ENCODE results near the gene LRP1B. TPM values are rescaled to one million over a fixed set of nuclear protein-coding genes. Genes with fewer than 3 reads are reported as not detected.

Gene LRP1B
- total RNA-seq, 3 donors from 2014 or later = 2.3 to 29.8 (median 21.8) TPM

DNA sequence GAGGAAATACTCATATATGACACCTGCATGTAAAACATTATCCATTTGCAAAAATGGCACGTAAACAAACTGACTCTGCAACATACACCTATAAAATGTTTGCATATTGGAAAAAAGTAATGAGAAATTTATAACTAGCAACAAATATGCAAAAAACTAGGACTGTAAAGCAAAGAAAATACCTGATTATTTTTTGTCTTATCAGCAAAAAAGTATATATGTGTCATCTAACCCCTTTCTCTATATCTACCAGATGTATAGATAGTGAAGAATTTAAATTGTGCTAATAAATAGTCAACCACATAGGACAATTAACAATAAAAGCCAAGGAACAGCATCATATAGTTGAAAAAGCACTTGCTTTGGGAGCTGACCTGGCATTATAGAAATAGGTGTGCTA lies 543.8 kb downstream of the LRP1B start:
- no peaks in the 10 kb centered on the region for H3K4me1 ChIP-seq
- TF ChIP-seq POLR2AphosphoS5 (IDR thresholded peaks at IDR 0.05) (no peak), POLR2A (IDR thresholded peaks at IDR 0.05) (no peak), CTCF (IDR thresholded peaks at IDR 0.05) (no peak)
- intact Hi-C loops (cut with DNase I; ENCODE audit: low total_unique reads) = no loop called here
- H3K27ac ChIP-seq = no peak overlapping the region
- DNase-seq (ENCODE audit: low spot score in 2 of 2) = no peak
- H3K4me3 ChIP-seq = no peak overlapping the region
- no peaks in the 10 kb centered on the region for H3K9me3 ChIP-seq
- no peaks in the 10 kb centered on the region for H3K36me3 ChIP-seq
- no peaks in the 10 kb centered on the region for H3K27me3 ChIP-seq

GRCh38 chr2:141582213-141582612 lies 548.6 kb downstream of the LRP1B start:
- H3K9me3 ChIP-seq = no peaks in the 10 kb centered on the region
- intact Hi-C loops (cut with DNase I; ENCODE audit: low total_unique reads) = no loop called here
- no peak overlapping the region for H3K4me3 ChIP-seq
- H3K27me3 ChIP-seq = no peaks in the 10 kb centered on the region
- DNase-seq (ENCODE audit: low spot score in 2 of 2) = no peak
- H3K4me1 ChIP-seq = no peaks in the 10 kb centered on the region
- no peak overlapping the region for H3K27ac ChIP-seq
- no peaks in the 10 kb centered on the region for H3K36me3 ChIP-seq
- TF ChIP-seq POLR2AphosphoS5 (IDR thresholded peaks at IDR 0.05) (no peak), CTCF (IDR thresholded peaks at IDR 0.05) (no peak), POLR2A (IDR thresholded peaks at IDR 0.05) (no peak)

DNA sequence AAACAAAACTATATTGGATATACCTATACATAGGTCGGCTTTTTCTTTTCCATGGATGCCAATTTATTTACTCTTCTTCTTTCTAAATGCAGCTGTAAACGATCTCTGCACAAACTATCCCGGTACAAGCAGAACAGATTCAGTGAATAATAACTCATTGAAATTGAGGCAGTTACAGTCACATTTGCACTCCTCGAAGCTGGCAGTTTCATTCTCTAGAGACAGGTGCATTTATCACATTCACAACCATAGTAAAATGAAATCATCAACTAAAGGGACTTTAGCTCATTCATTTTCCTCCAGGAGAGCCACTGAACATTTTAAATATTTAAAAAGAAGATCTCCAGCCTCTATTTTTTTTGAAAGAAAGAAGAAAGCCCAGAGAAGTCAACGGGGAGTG lies 551.7 kb downstream of the LRP1B start:
- Histone ChIP-seq H3K4me3 (no peak overlapping the region), H3K9me3 (no peaks in the 10 kb centered on the region), H3K27me3 (no peaks in the 10 kb centered on the region), H3K36me3 (no peaks in the 10 kb centered on the region), H3K27ac (no peak overlapping the region), H3K4me1 (no peaks in the 10 kb centered on the region)
- intact Hi-C loops (cut with DNase I; ENCODE audit: low total_unique reads) = no loop called here
- DNase-seq (ENCODE audit: low spot score in 2 of 2) = no peak
- TF ChIP-seq POLR2A (IDR thresholded peaks at IDR 0.05) = no peak
- no peak for TF ChIP-seq CTCF (IDR thresholded peaks at IDR 0.05)
- TF ChIP-seq POLR2AphosphoS5 (IDR thresholded peaks at IDR 0.05) = no peak

DNA sequence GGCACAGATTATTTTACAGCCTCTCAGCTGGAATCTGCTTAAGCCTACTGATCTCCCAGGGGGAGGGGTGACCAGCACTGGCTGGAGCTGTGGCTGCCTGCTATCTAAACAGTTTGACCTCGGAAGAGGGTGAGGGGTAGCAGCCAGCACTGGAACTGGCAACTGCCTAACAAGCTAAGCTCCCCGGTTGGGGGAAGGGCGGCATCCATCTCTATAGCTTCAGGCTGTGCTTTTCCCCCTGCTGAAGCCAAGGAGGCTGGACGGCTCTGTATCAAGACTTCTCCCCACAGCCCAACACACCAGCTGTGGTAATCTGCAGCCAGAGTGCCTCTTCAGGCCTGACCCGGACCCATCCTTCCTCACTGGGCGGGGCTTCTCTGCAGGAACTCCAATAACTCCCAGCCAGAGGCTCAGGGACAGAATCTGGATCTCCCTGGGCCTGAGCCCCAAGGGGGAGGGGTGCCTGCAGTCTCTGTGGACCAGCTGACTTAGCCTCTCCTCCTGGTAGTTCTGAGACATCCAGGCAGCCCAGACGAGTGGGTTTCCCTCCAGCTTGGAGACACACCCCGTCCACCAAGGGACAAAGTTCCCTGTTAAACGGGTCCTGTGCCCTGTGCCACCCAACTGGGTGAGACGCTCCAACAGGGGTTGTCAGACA lies 560.2 kb downstream of the LRP1B start:
- TF ChIP-seq POLR2A (IDR thresholded peaks at IDR 0.05) (no peak), POLR2AphosphoS5 (IDR thresholded peaks at IDR 0.05) (no peak), CTCF (IDR thresholded peaks at IDR 0.05) (no peak)
- no peak for DNase-seq (ENCODE audit: low spot score in 2 of 2)

GRCh38 chr2:141569941-141570340 lies 560.9 kb downstream of the LRP1B start:
- Histone ChIP-seq H3K4me3 (no peak overlapping the region), H3K4me1 (no peaks in the 10 kb centered on the region), H3K9me3 (no peaks in the 10 kb centered on the region), H3K27me3 (no peaks in the 10 kb centered on the region), H3K36me3 (no peaks in the 10 kb centered on the region), H3K27ac (no peak overlapping the region)
- TF ChIP-seq POLR2AphosphoS5 (IDR thresholded peaks at IDR 0.05) = no peak
- TF ChIP-seq CTCF (IDR thresholded peaks at IDR 0.05) = no peak
- TF ChIP-seq POLR2A (IDR thresholded peaks at IDR 0.05) = no peak
- intact Hi-C loops (cut with DNase I; ENCODE audit: low total_unique reads) = no loop called here
- no peak for DNase-seq (ENCODE audit: low spot score in 2 of 2)

More for the DNA sequence above, 560.2 kb downstream of the LRP1B start:
- H3K27ac ChIP-seq = no peak overlapping the region
- no peaks in the 10 kb centered on the region for H3K36me3 ChIP-seq
- no peaks in the 10 kb centered on the region for H3K27me3 ChIP-seq
- no peak overlapping the region for H3K4me3 ChIP-seq
- intact Hi-C loops (cut with DNase I; ENCODE audit: low total_unique reads) = no loop called here
- H3K4me1 ChIP-seq = no peaks in the 10 kb centered on the region
- no peaks in the 10 kb centered on the region for H3K9me3 ChIP-seq

Data from breast epithelium (tissue), 4 donors.